HG03520 (cell line): ENCODE measurements around the gene BTBD1.

Source experiments
- ATAC-seq: cut with Tn5 transposase; IDR thresholded peaks from one replicate; pipeline ENCODE4 v1.9.1; 2021; ENCODE audit warnings: mild to moderate bottlenecking, moderate library complexity; ENCODE audit not compliant: unreplicated experiment

The BTBD1 gene

GRCh38 chr15:83066734-83067637 lies at the start of gene BTBD1:
BTBD1 (minus strand) TSS chr15:83067252; CDS start chr15:83067151, 101 bp downstream.
- ATAC-seq: peak; percentile 83

- ATAC-seq: peak; percentile 75
Observed at GRCh38 chr15:83115831-83116565, 48.9 kb upstream of the BTBD1 start.

GRCh38 chr15:83115410-83115809 lies 48.4 kb upstream of the BTBD1 start:
- ATAC-seq: no peak

GRCh38 chr15:83114856-83115255 lies 47.8 kb upstream of the BTBD1 start:
- ATAC-seq: no peak

GRCh38 chr15:83113881-83114674 lies 47.0 kb upstream of the BTBD1 start:
- ATAC-seq: no peak

GRCh38 chr15:83112956-83113299 lies 45.9 kb upstream of the BTBD1 start:
- no peak for ATAC-seq

GRCh38 chr15:83112233-83112955 lies 45.3 kb upstream of the BTBD1 start:
- no peak for ATAC-seq

- no peak for ATAC-seq
Observed at GRCh38 chr15:83111149-83111548, 44.1 kb upstream of the BTBD1 start.

- ATAC-seq: no peak
Observed at GRCh38 chr15:83110381-83110780, 43.3 kb upstream of the BTBD1 start.

- no peak for ATAC-seq
Observed at GRCh38 chr15:83109532-83109931, 42.5 kb upstream of the BTBD1 start.

- peak; percentile 61 for ATAC-seq
Observed at GRCh38 chr15:83108266-83109219, 41.5 kb upstream of the BTBD1 start.

GRCh38 chr15:83107841-83108181 lies 40.8 kb upstream of the BTBD1 start:
- no peak for ATAC-seq

GRCh38 chr15:83106994-83107840 lies 40.2 kb upstream of the BTBD1 start, which contains the start of gene TM6SF1:
TM6SF1 (plus strand) TSS chr15:83107645; CDS start chr15:83107681, 36 bp downstream.
- no peak for ATAC-seq

GRCh38 chr15:83105440-83105839 lies 38.4 kb upstream of the BTBD1 start:
- ATAC-seq: no peak

- ATAC-seq: no peak
Observed at GRCh38 chr15:83104141-83104540, 37.1 kb upstream of the BTBD1 start.

- no peak for ATAC-seq
Observed at GRCh38 chr15:83102346-83102745, 35.3 kb upstream of the BTBD1 start.

GRCh38 chr15:83100097-83100646 lies 33.1 kb upstream of the BTBD1 start:
- no peak for ATAC-seq

- ATAC-seq: no peak
Observed at GRCh38 chr15:83099290-83099689, 32.2 kb upstream of the BTBD1 start.
